SK-N-SH (cell line): ENCODE measurements around the gene RGS11. TPM values are rescaled to one million over a fixed set of nuclear protein-coding genes. Genes with fewer than 3 reads are reported as not detected.

Experiments used
- CTCF ChIA-PET: fragments of 300-600, 350-600 bp; formaldehyde crosslinking; extraction: SDS; loops from one replicate; lab custom pipeline; 2021; lab: Yijun Ruan, JAX
- POLR2A ChIA-PET: fragments of 350-600 bp; sonication (Branson Sonifier 250); formaldehyde crosslinking; extraction: SDS; loops from one replicate; lab custom pipeline; 2020; ENCODE audit warnings: antibody characterized with exemption, inconsistent platforms; lab: Yijun Ruan, JAX
- DNase-seq: peaks from one replicate; pipeline ENCODE4 v3.0.0; 2012
- H2AFZ ChIP-seq: fragments of 200-600 bp; sonication (generic); 2 replicates; pipeline ENCODE4 v1.8.1; 2016; ENCODE audit warnings: antibody characterized with exemption, mild to moderate bottlenecking, low read depth
- H3F3A ChIP-seq: fragments of 200-600 bp; sonication (generic); replicated peaks from 2 replicates; pipeline ENCODE3; 2016; ENCODE audit warnings: antibody characterized with exemption, mild to moderate bottlenecking; ENCODE audit not compliant: insufficient read depth
- H3K27ac ChIP-seq, 2 experiments: fragments of 200-500 bp in 1 of 2; fragments of 200-600 bp in 1 of 2; sonication (Bioruptor generic) in 1 of 2; sonication (generic), shearing (Covaris generic) in 1 of 2; 2 replicates each; pipeline versions ENCODE4 v1.5.1 to v1.6.1; 2014 to 2016; ENCODE audit warnings: low read depth in 2 of 2, inconsistent platforms in 1 of 2, low read length in 1 of 2, mild to moderate bottlenecking in 1 of 2, mixed read lengths in 1 of 2
- H3K27me3 ChIP-seq: fragments of 200-600 bp; sonication (generic), shearing (Covaris generic); 2 replicates; pipeline ENCODE4 v1.6.1; 2016; ENCODE audit warnings: mixed run types; ENCODE audit not compliant: insufficient read depth
- H3K36me3 ChIP-seq, 2 experiments: fragments of 200-500 bp in 1 of 2; fragments of 200-600 bp in 1 of 2; sonication (Bioruptor generic) in 1 of 2; sonication (generic) in 1 of 2; replicated peaks in 1 of 2; 2 replicates each; pipeline versions ENCODE3 to v1.5.1; 2014 to 2016; ENCODE audit warnings: low read length in 1 of 2, mild to moderate bottlenecking in 1 of 2; ENCODE audit not compliant: insufficient read depth in 2 of 2, control insufficient read depth in 1 of 2
- H3K4me1 ChIP-seq, 2 experiments: fragments of 200-500 bp in 1 of 2; fragments of 200-600 bp in 1 of 2; sonication (Bioruptor generic) in 1 of 2; sonication (generic), shearing (Covaris generic) in 1 of 2; 2 replicates each; pipeline versions ENCODE4 v1.5.1 to v1.6.1; 2014 to 2016; ENCODE audit warnings: low read depth in 1 of 2, low read length in 1 of 2, mixed run types in 1 of 2; ENCODE audit not compliant: insufficient read depth in 2 of 2, control insufficient read depth in 1 of 2
- H3K4me2 ChIP-seq: fragments of 200-600 bp; sonication (generic), shearing (Covaris generic); 2 replicates; pipeline ENCODE4 v1.6.1; 2017; ENCODE audit warnings: mixed run types
- H3K4me3 ChIP-seq, 2 experiments: fragments of 200-500 bp in 1 of 2; fragments of 200-600 bp in 1 of 2; sonication (Bioruptor generic) in 1 of 2; sonication (generic), shearing (Covaris generic) in 1 of 2; 2 replicates each; pipeline versions ENCODE4 v1.5.1 to v1.8.1; 2014 to 2016; ENCODE audit warnings: low read depth in 2 of 2, inconsistent platforms in 1 of 2, low read length in 1 of 2, mild to moderate bottlenecking in 1 of 2, mixed read lengths in 1 of 2, moderate library complexity in 1 of 2
- H3K79me2 ChIP-seq: fragments of 200-600 bp; sonication (generic); 2 replicates; pipeline ENCODE4 v1.8.1; 2017; ENCODE audit warnings: mild to moderate bottlenecking; ENCODE audit not compliant: insufficient read depth
- H3K9ac ChIP-seq: fragments of 200-600 bp; sonication (generic); 2 replicates; pipeline ENCODE4 v1.6.1; 2017; ENCODE audit warnings: mixed run types
- H3K9me2 ChIP-seq: fragments of 200-600 bp; sonication (generic); 2 replicates; pipeline ENCODE4 v1.6.1; 2017; ENCODE audit warnings: mixed run types
- H3K9me3 ChIP-seq: fragments of 200-600 bp; sonication (generic); 2 replicates; pipeline ENCODE4 v1.6.1; 2017; ENCODE audit warnings: mixed run types, mild to moderate bottlenecking, moderate library complexity
- H4K20me1 ChIP-seq: fragments of 200-600 bp; sonication (generic); 2 replicates; pipeline ENCODE4 v1.6.1; 2017; ENCODE audit warnings: mild to moderate bottlenecking, mixed run types; ENCODE audit not compliant: insufficient read depth
- EP300 ChIP-seq, 2 experiments: IDR thresholded peaks; 2 replicates each; pipeline versions ENCODE4 v1.4.0 to v1.6.1; 2012; ENCODE audit warnings: borderline replicate concordance in 1 of 2, low read depth in 1 of 2, low read length in 1 of 2
- EZH2phosphoT487 ChIP-seq: fragments of 200-600 bp; sonication (generic); IDR thresholded peaks from 2 replicates; pipeline ENCODE4 v1.6.1; 2017; ENCODE audit warnings: low read depth, mixed run types, mild to moderate bottlenecking, antibody characterized with exemption, moderate library complexity, borderline replicate concordance
- FOXJ3 ChIP-seq: sonication (generic); formaldehyde crosslinking; IDR thresholded peaks from 2 replicates; pipeline ENCODE4 v1.5.1; 2020; ENCODE audit warnings: mild to moderate bottlenecking, missing genetic modification reagents
- FOXM1 ChIP-seq: IDR thresholded peaks from 2 replicates; pipeline ENCODE4 v1.4.0; 2012; ENCODE audit warnings: low read depth, mild to moderate bottlenecking
- GABPA ChIP-seq: IDR thresholded peaks from 2 replicates; pipeline ENCODE4 v1.4.0; 2012; ENCODE audit warnings: low read depth, mild to moderate bottlenecking
- GATA2 ChIP-seq: sonication (generic); formaldehyde crosslinking; IDR thresholded peaks from 2 replicates; pipeline ENCODE4 v1.5.0; 2020; ENCODE audit warnings: mild to moderate bottlenecking, missing genetic modification reagents
- JUND ChIP-seq: IDR thresholded peaks from 2 replicates; pipeline ENCODE4 v1.4.0; 2012
- MEF2A ChIP-seq: IDR thresholded peaks from 2 replicates; pipeline ENCODE4 v1.4.0; 2012; ENCODE audit warnings: low read depth, borderline replicate concordance
- MXI1 ChIP-seq: IDR thresholded peaks from 2 replicates; pipeline ENCODE4 v1.6.1; 2012; ENCODE audit warnings: mild to moderate bottlenecking, low read depth, low read length, improper control_type of control experiment
- NRF1 ChIP-seq: IDR thresholded peaks from 2 replicates; pipeline ENCODE4 v1.6.1; 2012; ENCODE audit warnings: low read depth, mild to moderate bottlenecking, low read length
- RFX5 ChIP-seq: IDR thresholded peaks from 2 replicates; pipeline ENCODE4 v1.6.1; 2012; ENCODE audit warnings: mild to moderate bottlenecking, improper control_type of control experiment, low read length
- SIN3A ChIP-seq: IDR thresholded peaks from 2 replicates; pipeline ENCODE4 v1.6.1; 2012; ENCODE audit warnings: low read depth, mild to moderate bottlenecking, low read length, moderate library complexity, borderline replicate concordance
- TAF1 ChIP-seq: IDR thresholded peaks from 2 replicates; pipeline ENCODE4 v1.6.1; 2012; ENCODE audit warnings: low read depth, mild to moderate bottlenecking, low read length, moderate library complexity, borderline replicate concordance
- TCF12 ChIP-seq: IDR thresholded peaks from 2 replicates; pipeline ENCODE4 v1.4.0; 2012
- WGBS: methylation state at CpG from one replicate; pipeline ENCODE4 v1.1.6; 2017; ENCODE audit warnings: low lambda C conversion rate; 5-methylcytosine and 5-hydroxymethylcytosine counted together
- polyA plus RNA-seq, 3 experiments: library from polyadenylated mRNA; depleted of rRNA; stranded (reverse); fragments of >200 nt; gene quantifications; 2 replicates each; pipeline ENCODE4 v1.2.3, GENCODE V29; 2012
- TF ChIP-seq, protein P1 (sequence below): IDR thresholded peaks from 2 replicates; pipeline ENCODE4 v1.4.0; 2012; ENCODE audit warnings: low read depth, borderline replicate concordance
- TF ChIP-seq, protein P2 (sequence below): fragments of 150-350 bp; IDR thresholded peaks from 2 replicates; pipeline ENCODE4 v1.6.1; 2017; ENCODE audit warnings: antibody characterized with exemption, low read length, low read depth, borderline replicate concordance
- TF ChIP-seq, protein P3 (sequence below): IDR thresholded peaks from 2 replicates; pipeline ENCODE4; 2012
- TF ChIP-seq, protein P4 (sequence below): IDR thresholded peaks from 2 replicates; pipeline ENCODE4 v1.6.1; 2012; ENCODE audit warnings: mild to moderate bottlenecking, low read depth, low read length, moderate library complexity

The RGS11 gene
- polyA plus RNA-seq, 1 of the 3 experiments (the other 2 are of a cell fraction), result 9.8 TPM

DNA sequence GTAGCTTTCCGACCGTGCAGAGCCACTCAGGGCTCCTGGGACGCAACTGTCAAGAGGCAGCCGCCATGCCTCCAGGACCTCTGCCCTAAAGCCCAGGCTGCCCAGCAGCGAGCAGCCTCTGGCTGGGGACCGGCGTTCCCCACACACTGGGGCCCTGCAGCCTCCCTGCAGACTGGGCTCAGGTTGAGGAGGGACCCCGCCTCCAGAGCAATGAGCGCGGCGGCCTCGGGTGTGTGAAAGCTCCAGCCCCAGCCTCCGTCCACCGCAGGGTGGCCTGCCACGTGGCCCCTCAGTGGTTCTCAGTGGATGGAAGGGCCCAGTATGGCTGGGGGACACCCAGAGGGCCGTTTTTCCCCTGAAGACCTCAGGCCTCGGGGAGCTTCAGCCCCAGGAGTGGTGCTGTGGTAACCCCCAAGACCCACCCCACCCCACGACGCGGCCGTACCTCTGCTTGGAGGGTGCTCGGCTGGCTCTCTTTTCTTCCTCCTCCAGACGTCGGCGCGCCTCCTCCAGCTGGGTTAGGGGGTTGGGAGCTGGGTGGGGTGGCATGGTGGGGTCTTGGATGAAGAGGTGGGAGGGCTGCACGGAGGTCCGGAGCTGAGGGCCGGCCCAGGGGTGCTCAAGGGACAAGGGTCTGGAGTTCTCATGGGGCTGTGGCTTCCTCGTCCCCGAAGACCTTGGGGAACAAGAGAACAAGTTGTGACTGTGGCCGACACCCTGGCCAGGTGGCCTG lies 17.5 kb upstream of the RGS11 start:
- no peak overlapping the region for H3K27ac ChIP-seq
- no peak overlapping the region for H3K4me2 ChIP-seq
- no peaks in the 10 kb centered on the region for H4K20me1 ChIP-seq
- no peaks in the 10 kb centered on the region for H3K4me1 ChIP-seq
- H3K36me3 ChIP-seq, result peaks cover 0 to 46% of the 10 kb centered on the region in 2 experiments
- H3K9me2 ChIP-seq, result no peaks in the 10 kb centered on the region
- H3K27me3 ChIP-seq, result no peaks in the 10 kb centered on the region
- H2AFZ ChIP-seq, result no peak overlapping the region
- TF ChIP-seq NRF1 (no peak), JUND (no peak), FOXJ3 (CRISPR knock-in tag) (no peak), GABPA (no peak), GATA2 (CRISPR knock-in tag) (no peak), MXI1 (no peak), EZH2phosphoT487 (no peak)
- TF ChIP-seq, protein P1, sequence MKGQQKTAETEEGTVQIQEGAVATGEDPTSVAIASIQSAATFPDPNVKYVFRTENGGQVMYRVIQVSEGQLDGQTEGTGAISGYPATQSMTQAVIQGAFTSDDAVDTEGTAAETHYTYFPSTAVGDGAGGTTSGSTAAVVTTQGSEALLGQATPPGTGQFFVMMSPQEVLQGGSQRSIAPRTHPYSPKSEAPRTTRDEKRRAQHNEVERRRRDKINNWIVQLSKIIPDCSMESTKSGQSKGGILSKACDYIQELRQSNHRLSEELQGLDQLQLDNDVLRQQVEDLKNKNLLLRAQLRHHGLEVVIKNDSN, result no peak
- TF ChIP-seq, protein P2, sequence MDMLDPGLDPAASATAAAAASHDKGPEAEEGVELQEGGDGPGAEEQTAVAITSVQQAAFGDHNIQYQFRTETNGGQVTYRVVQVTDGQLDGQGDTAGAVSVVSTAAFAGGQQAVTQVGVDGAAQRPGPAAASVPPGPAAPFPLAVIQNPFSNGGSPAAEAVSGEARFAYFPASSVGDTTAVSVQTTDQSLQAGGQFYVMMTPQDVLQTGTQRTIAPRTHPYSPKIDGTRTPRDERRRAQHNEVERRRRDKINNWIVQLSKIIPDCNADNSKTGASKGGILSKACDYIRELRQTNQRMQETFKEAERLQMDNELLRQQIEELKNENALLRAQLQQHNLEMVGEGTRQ, result no peak
- ChIA-PET POLR2A (no interaction called here), CTCF (no interaction called here)
- WGBS, result 91% methylated on average over 14 of the region's 32 CpGs
- no peak overlapping the region for H3K4me3 ChIP-seq
- H3K79me2 ChIP-seq, result no peaks in the 10 kb centered on the region
- H3K9me3 ChIP-seq, result no peaks in the 10 kb centered on the region
- DNase-seq, result no peak
- H3F3A ChIP-seq, result no peaks in the 10 kb centered on the region
- no peak overlapping the region for H3K9ac ChIP-seq

DNA sequence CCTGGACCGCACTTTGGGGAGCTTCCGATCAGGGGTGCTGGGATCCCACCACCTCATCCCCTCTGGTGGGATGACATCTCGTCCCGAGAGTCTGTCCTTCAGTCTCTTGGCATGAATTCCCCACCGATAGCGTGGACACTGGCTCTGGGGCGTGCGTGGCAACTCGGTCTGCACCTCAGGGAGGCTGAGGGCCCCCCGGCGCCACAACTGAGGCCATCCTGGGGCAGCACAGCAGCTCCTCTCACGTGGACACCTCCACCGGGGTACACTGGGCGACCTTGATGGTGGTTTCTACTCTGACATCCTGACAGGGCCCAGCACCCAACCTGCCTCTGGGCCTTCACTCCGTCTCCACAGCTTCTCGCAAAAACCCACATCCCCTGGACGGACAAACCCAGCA lies 15.8 kb upstream of the RGS11 start:
- DNase-seq, result no peak
- Histone ChIP-seq H3K9me3 (no peaks in the 10 kb centered on the region), H3K4me3 (no peak overlapping the region), H3K4me1 (no peaks in the 10 kb centered on the region), H3K27me3 (no peaks in the 10 kb centered on the region), H3K9ac (no peak overlapping the region), H3K27ac (no peak overlapping the region), H3K9me2 (no peaks in the 10 kb centered on the region), H2AFZ (no peak overlapping the region), H3K79me2 (no peaks in the 10 kb centered on the region), H3K36me3 (peaks cover 0 to 44% of the 10 kb centered on the region in 2 experiments), H3K4me2 (no peak overlapping the region), H3F3A (no peaks in the 10 kb centered on the region), H4K20me1 (no peaks in the 10 kb centered on the region)
- ChIA-PET POLR2A (no interaction called here), CTCF (no interaction called here)
- 96% methylated on average over 4 of the region's 17 CpGs for WGBS
- TF ChIP-seq MXI1 (no peak), TCF12 (no peak), SIN3A (no peak), EZH2phosphoT487 (no peak), MEF2A (no peak), RFX5 (no peak), EP300 (IDR thresholded peaks at IDR 0.05; ENCODE audit: borderline replicate concordance in 1 of 2, low read depth in 1 of 2, low read length in 1 of 2) (no peak), TAF1 (no peak), FOXM1 (no peak), FOXJ3 (CRISPR knock-in tag) (no peak)
- TF ChIP-seq, protein P3, sequence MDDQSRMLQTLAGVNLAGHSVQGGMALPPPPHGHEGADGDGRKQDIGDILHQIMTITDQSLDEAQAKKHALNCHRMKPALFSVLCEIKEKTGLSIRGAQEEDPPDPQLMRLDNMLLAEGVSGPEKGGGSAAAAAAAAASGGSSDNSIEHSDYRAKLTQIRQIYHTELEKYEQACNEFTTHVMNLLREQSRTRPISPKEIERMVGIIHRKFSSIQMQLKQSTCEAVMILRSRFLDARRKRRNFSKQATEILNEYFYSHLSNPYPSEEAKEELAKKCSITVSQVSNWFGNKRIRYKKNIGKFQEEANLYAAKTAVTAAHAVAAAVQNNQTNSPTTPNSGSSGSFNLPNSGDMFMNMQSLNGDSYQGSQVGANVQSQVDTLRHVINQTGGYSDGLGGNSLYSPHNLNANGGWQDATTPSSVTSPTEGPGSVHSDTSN, result no peak
- TF ChIP-seq, protein P4, sequence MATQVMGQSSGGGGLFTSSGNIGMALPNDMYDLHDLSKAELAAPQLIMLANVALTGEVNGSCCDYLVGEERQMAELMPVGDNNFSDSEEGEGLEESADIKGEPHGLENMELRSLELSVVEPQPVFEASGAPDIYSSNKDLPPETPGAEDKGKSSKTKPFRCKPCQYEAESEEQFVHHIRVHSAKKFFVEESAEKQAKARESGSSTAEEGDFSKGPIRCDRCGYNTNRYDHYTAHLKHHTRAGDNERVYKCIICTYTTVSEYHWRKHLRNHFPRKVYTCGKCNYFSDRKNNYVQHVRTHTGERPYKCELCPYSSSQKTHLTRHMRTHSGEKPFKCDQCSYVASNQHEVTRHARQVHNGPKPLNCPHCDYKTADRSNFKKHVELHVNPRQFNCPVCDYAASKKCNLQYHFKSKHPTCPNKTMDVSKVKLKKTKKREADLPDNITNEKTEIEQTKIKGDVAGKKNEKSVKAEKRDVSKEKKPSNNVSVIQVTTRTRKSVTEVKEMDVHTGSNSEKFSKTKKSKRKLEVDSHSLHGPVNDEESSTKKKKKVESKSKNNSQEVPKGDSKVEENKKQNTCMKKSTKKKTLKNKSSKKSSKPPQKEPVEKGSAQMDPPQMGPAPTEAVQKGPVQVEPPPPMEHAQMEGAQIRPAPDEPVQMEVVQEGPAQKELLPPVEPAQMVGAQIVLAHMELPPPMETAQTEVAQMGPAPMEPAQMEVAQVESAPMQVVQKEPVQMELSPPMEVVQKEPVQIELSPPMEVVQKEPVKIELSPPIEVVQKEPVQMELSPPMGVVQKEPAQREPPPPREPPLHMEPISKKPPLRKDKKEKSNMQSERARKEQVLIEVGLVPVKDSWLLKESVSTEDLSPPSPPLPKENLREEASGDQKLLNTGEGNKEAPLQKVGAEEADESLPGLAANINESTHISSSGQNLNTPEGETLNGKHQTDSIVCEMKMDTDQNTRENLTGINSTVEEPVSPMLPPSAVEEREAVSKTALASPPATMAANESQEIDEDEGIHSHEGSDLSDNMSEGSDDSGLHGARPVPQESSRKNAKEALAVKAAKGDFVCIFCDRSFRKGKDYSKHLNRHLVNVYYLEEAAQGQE, result no peak
- TF ChIP-seq, protein P1, result no peak
- TF ChIP-seq, protein P2, result no peak
